Trophoblast cell (in vitro differentiated cells and primary cell): ENCODE results near the gene ZRSR2.

Experiments
- DNase-seq, 2 donors: peaks; one replicate each; pipeline ENCODE4 v3.0.0-alpha.2; 2016
- H2AFZ ChIP-seq: 2 replicates; pipeline ENCODE4 v1.6.1; 2013; ENCODE audit warnings: low read length, moderate library complexity, mild to moderate bottlenecking; ENCODE audit not compliant: insufficient read depth, poor library complexity
- H2AK5ac ChIP-seq: 2 replicates; pipeline ENCODE4 v1.6.1; 2013; ENCODE audit warnings: mild to moderate bottlenecking, low read length
- H2BK120ac ChIP-seq: 2 replicates; pipeline ENCODE4 v1.6.1; 2013; ENCODE audit warnings: low read length, mild to moderate bottlenecking, moderate library complexity; ENCODE audit not compliant: insufficient read depth, poor library complexity
- H2BK12ac ChIP-seq: 2 replicates; pipeline ENCODE4 v1.6.1; 2013; ENCODE audit warnings: mild to moderate bottlenecking, low read length, moderate library complexity
- H2BK5ac ChIP-seq: 2 replicates; pipeline ENCODE4 v1.6.1; 2013; ENCODE audit warnings: low read length, low read depth, moderate library complexity, mild to moderate bottlenecking; ENCODE audit not compliant: poor library complexity
- H3K14ac ChIP-seq: 2 replicates; pipeline ENCODE4 v1.6.1; 2013; ENCODE audit warnings: mild to moderate bottlenecking, low read length
- H3K18ac ChIP-seq: 2 replicates; pipeline ENCODE4 v1.6.1; 2013; ENCODE audit warnings: mild to moderate bottlenecking, low read length
- H3K23ac ChIP-seq: 2 replicates; pipeline ENCODE4 v1.6.1; 2013; ENCODE audit warnings: low read length
- H3K27ac ChIP-seq: 2 replicates; pipeline ENCODE4 v1.5.1; 2013; ENCODE audit warnings: low read depth, mild to moderate bottlenecking, inconsistent platforms, low read length, moderate library complexity
- H3K27me3 ChIP-seq: 2 replicates; pipeline ENCODE4 v1.6.1; 2013; ENCODE audit warnings: inconsistent platforms, mild to moderate bottlenecking, low read length, moderate library complexity; ENCODE audit not compliant: insufficient read depth
- H3K36me3 ChIP-seq, 2 experiments: 1 replicate in 1 of 2; 2 replicates in 1 of 2; pipeline ENCODE4 v1.6.1; 2013; ENCODE audit warnings: low read length in 2 of 2, mild to moderate bottlenecking in 2 of 2, moderate library complexity in 1 of 2; ENCODE audit not compliant: insufficient read depth in 2 of 2, control insufficient read depth in 1 of 2
- H3K4ac ChIP-seq: 2 replicates; pipeline ENCODE4 v1.6.1; 2013; ENCODE audit warnings: low read depth, mild to moderate bottlenecking, low read length, moderate library complexity
- H3K4me1 ChIP-seq, 2 experiments: 1 replicate in 1 of 2; 2 replicates in 1 of 2; pipeline ENCODE4 v1.6.1; 2013; ENCODE audit warnings: low read length in 2 of 2, mild to moderate bottlenecking in 2 of 2, moderate library complexity in 1 of 2; ENCODE audit not compliant: insufficient read depth in 2 of 2, control insufficient read depth in 1 of 2
- H3K4me2 ChIP-seq: 2 replicates; pipeline ENCODE4 v1.6.1; 2013; ENCODE audit warnings: inconsistent platforms, mild to moderate bottlenecking, low read length, moderate library complexity
- H3K4me3 ChIP-seq: 2 replicates; pipeline ENCODE4 v1.5.1; 2013; ENCODE audit warnings: mild to moderate bottlenecking, low read depth, low read length, inconsistent platforms
- H3K79me1 ChIP-seq: one replicate; pipeline ENCODE4 v1.6.1; 2013; ENCODE audit warnings: low read length
- H3K79me2 ChIP-seq: 2 replicates; pipeline ENCODE4 v1.6.1; 2013; ENCODE audit warnings: low read length, mild to moderate bottlenecking; ENCODE audit not compliant: control insufficient read depth, insufficient read depth, poor library complexity
- H3K9ac ChIP-seq: 2 replicates; pipeline ENCODE4 v1.6.1; 2013; ENCODE audit warnings: mild to moderate bottlenecking, low read length
- H3K9me3 ChIP-seq: 2 replicates; pipeline ENCODE4 v1.6.1; 2013; ENCODE audit warnings: low read depth, mild to moderate bottlenecking, control low read depth, inconsistent platforms, low read length; ENCODE audit not compliant: insufficient read depth
- H4K12ac ChIP-seq: 2 replicates; pipeline ENCODE4 v1.6.1; 2013; ENCODE audit warnings: low read depth, mild to moderate bottlenecking, low read length, moderate library complexity
- H4K8ac ChIP-seq: 2 replicates; pipeline ENCODE4 v1.6.1; 2013; ENCODE audit warnings: low read depth, mild to moderate bottlenecking, low read length, moderate library complexity
- H4K91ac ChIP-seq: one replicate; pipeline ENCODE4 v1.6.1; 2013; ENCODE audit warnings: low read depth, mild to moderate bottlenecking, low read length, moderate library complexity
- WGBS: extraction: QIAGEN DNeasy Blood & Tissue Kit; methylation state at CpG from one replicate; pipeline ENCODE4 v1.1.7; 2013; ENCODE audit warnings: missing lambda C conversion rate; ENCODE audit not compliant: insufficient read length, insufficient coverage; ENCODE audit errors: extremely low coverage; 5-methylcytosine and 5-hydroxymethylcytosine counted together

ZRSR2 gene

DNA sequence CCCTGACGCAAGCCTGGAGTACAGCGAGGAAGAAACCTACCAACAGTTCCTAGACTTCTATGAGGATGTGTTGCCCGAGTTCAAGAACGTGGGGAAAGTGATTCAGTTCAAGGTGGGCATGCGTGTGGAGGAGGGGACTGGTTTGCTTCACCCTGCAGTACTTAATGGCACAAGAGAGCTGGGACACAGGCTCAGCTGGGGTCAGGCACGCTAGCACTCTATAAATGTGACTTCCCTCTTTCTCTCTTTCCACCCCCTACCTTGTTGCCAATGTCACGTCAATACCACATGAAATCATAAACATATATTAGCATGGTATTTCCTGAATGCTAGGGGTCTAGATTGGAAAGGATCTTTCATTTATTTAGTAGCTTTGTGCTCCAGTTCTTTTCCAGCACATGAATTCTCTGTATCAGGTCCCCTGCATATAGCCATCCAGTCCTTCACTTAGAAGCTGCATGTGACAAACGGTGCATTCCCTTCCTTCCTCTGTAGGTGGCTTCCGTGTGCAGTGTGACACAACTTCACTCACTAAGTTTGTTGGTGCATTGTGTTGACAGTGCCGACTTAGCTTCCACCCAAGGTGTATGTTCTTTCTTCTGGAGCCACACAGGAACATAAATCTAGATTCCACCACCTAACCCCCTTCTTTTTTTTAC is 25.6 kb downstream of the ZRSR2 start:
- Histone ChIP-seq H3K27ac (no peak overlapping the region), H3K4me3 (no peak overlapping the region), H3K23ac (no peak overlapping the region), H4K8ac (no peak overlapping the region), H2BK12ac (no peak overlapping the region), H4K91ac (no peak overlapping the region), H3K18ac (no peak overlapping the region), H3K79me2 (no peaks in the 10 kb centered on the region), H3K9me3 (no peaks in the 10 kb centered on the region), H3K27me3 (no peaks in the 10 kb centered on the region), H3K14ac (no peak overlapping the region), H3K4me2 (no peak overlapping the region), H3K36me3 (peaks cover 2 to 4% of the 10 kb centered on the region in 2 experiments), H2AK5ac (no peak overlapping the region), H2BK5ac (no peak overlapping the region), H3K4me1 (no peaks in the 10 kb centered on the region), H3K4ac (no peak overlapping the region), H2BK120ac (no peak overlapping the region), H2AFZ (no peak overlapping the region), H3K9ac (no peak overlapping the region), H4K12ac (no peak overlapping the region), H3K79me1 (no peaks in the 10 kb centered on the region)
- no CpG with 5 or more reads among the region's 10 CpGs for WGBS
- DNase-seq = peak; percentile 20 to 55

DNA sequence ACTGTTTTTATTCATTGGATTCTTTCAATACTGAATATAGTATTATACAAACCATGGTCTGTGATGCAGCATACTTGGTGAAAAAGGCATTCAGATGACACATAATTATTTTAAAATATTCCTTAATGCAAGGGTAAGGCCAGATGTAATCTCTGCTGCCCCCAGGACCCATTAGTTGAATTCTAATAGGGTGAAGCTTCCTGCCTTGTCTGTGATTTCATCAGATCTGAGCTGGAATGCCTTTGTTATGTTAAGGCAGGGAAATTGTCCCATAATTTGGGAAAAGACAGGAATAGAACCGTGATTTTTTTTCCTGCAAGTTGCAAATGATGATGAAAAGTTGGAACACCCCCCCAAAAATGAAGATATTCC is 26.1 kb downstream of the ZRSR2 start:
- Histone ChIP-seq H3K4me2 (no peak overlapping the region), H3K23ac (no peak overlapping the region), H3K79me1 (no peaks in the 10 kb centered on the region), H2BK120ac (no peak overlapping the region), H3K14ac (no peak overlapping the region), H3K4me1 (no peaks in the 10 kb centered on the region), H3K36me3 (peaks cover 2% of the 10 kb centered on the region in 2 experiments), H3K4ac (no peak overlapping the region), H3K27ac (no peak overlapping the region), H3K79me2 (no peaks in the 10 kb centered on the region), H3K9ac (no peak overlapping the region), H4K8ac (no peak overlapping the region), H3K9me3 (no peaks in the 10 kb centered on the region), H3K18ac (no peak overlapping the region), H2AK5ac (no peak overlapping the region), H4K12ac (no peak overlapping the region), H4K91ac (no peak overlapping the region), H2BK5ac (no peak overlapping the region), H2BK12ac (no peak overlapping the region), H3K4me3 (no peak overlapping the region), H3K27me3 (no peaks in the 10 kb centered on the region), H2AFZ (no peak overlapping the region)
- WGBS = no CpG with 5 or more reads among the region's 1 CpG
- peak in 1 of 2 donors; percentile 17 for DNase-seq

DNA sequence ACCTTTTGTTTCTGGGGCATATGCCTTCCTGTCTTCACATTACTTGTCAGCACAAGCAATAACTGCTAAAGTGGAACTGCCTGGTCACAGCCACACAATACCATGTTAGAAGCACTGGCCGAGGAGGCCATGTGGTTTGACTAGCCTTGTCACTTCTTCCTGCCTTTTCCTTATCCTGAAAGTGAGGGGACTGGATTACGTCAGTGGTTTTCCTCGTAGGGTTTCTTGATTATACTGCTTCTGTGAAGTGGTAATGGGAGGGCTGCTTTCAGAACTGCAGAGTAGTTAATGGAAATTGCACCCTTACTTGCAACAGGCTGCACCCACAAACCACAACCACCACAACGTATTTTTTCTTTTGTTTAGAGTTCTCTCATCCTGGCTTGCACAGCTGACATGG is 26.6 kb downstream of the ZRSR2 start:
- no peak overlapping the region for H4K12ac ChIP-seq
- no peak overlapping the region for H3K18ac ChIP-seq
- WGBS = no CpG with 5 or more reads among the region's 4 CpGs
- no peaks in the 10 kb centered on the region for H3K4me1 ChIP-seq
- no peak overlapping the region for H3K4ac ChIP-seq
- H3K79me2 ChIP-seq = no peaks in the 10 kb centered on the region
- H3K14ac ChIP-seq = no peak overlapping the region
- H2AFZ ChIP-seq = no peak overlapping the region
- H3K79me1 ChIP-seq = no peaks in the 10 kb centered on the region
- no peak overlapping the region for H3K9ac ChIP-seq
- no peaks in the 10 kb centered on the region for H3K27me3 ChIP-seq
- H3K4me3 ChIP-seq = no peak overlapping the region
- no peak overlapping the region for H2BK5ac ChIP-seq
- no peak overlapping the region for H2BK12ac ChIP-seq
- H3K23ac ChIP-seq = no peak overlapping the region
- H2BK120ac ChIP-seq = no peak overlapping the region
- H2AK5ac ChIP-seq = no peak overlapping the region
- H3K36me3 ChIP-seq = peaks cover 0 to 2% of the 10 kb centered on the region in 2 experiments
- no peak overlapping the region for H4K8ac ChIP-seq
- no peak for DNase-seq
- no peaks in the 10 kb centered on the region for H3K9me3 ChIP-seq
- H3K27ac ChIP-seq = no peak overlapping the region
- no peak overlapping the region for H3K4me2 ChIP-seq
- no peak overlapping the region for H4K91ac ChIP-seq

DNA sequence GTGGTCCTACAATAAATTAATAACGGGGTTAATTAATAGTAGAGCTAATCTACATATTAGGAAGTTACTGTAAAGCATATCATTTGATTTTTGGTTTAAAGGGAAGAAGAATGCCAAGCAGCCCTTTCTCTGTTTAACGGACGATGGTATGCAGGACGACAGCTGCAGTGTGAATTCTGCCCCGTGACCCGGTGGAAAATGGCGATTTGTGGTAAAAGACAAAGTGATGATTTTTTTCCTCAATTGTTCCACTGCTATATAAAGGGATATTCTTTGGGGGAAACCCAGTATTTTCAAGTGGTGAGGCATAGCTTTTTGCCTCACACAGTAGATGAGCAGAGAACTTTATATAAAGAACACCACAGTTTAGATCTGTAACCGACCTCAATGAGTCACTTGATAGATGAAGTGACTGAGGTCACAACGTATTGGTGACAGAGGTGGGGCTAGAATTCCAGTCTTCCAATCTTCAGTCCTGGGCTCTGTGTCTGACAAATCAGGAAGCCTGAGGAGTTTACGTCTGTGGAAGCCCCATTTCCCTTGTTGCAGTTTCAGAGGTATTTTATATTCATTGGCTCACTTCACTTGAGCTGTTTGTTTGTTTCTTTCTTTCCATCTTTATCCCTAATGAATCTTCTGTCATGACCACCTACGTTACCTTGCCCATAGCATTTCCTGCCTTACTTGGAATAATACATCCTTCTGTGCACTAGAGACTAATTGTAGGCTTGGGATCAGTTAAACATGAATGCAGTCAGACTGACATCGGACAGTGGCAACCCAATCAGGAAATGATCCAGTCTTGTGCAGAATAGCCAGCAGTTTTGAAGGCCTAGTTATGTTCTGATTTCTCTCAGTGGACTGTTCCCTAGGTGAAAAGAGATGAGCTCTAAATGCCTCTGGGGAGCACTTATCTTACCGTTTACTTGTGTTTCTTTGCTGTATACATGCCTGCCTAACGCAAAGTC is 30.1 kb downstream of the ZRSR2 start:
- Histone ChIP-seq H3K9ac (no peak overlapping the region), H3K18ac (no peak overlapping the region), H3K14ac (no peak overlapping the region), H3K23ac (no peak overlapping the region), H3K4ac (no peak overlapping the region), H3K9me3 (no peaks in the 10 kb centered on the region), H2BK120ac (no peak overlapping the region), H3K27ac (no peak overlapping the region), H4K8ac (no peak overlapping the region), H3K4me2 (no peak overlapping the region), H2AK5ac (no peak overlapping the region), H4K12ac (no peak overlapping the region), H3K27me3 (no peaks in the 10 kb centered on the region), H3K4me1 (no peaks in the 10 kb centered on the region), H3K79me2 (no peaks in the 10 kb centered on the region), H2BK5ac (no peak overlapping the region), H3K36me3 (peaks cover 6% of the 10 kb centered on the region in 2 experiments), H2AFZ (no peak overlapping the region), H3K79me1 (no peaks in the 10 kb centered on the region), H2BK12ac (no peak overlapping the region), H3K4me3 (no peak overlapping the region), H4K91ac (no peak overlapping the region)
- no CpG with 5 or more reads among the region's 14 CpGs for WGBS
- DNase-seq = no peak
